ENCODE data around the gene ZNF611. TPM values are rescaled to one million over a fixed set of nuclear protein-coding genes. Genes with fewer than 3 reads are reported as not detected.
"Not testable (repeated sequence)": the region's sequence is repeated elsewhere in the genome, so short reads cannot be mapped to it uniquely, and the experiment has no call there.

The ZNF611 gene
- total RNA-seq, 1 donor from 2014 or later, result 23.2 TPM

DNA sequence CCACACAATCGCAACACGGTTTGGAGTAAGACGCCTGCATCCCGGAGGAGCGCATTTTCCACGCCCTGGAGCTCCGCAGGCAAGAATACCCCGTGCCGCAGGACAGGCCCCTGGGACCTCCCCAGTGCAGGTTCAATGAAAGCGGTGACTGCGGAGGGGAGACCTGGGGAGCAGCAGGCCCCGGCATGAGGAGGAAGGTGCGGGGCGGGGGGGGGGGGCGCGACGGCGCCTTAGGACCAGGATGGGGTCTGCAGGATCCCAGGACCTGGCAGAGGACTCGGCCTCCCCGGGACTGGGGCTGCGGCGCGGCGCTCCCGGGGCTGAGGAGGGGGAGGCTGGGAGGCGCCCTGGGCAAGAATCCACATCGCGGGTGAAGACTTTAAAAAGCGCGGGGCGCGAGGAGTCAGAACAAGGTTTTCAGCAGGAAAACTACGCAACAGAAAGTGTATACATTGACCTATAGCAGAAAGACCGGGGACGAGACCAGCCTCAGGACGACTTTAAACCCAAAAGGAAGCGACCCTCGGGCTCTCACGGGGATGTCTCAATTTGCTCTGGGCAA lies 432 bp downstream of the ZNF611 start:
- ATAC-seq (peak; percentile 21), DNase-seq (no peak)
- Histone ChIP-seq H3K27me3 (no peaks in the 10 kb centered on the region), H3K4me3 (peak overlapping the region; percentile 85), H3K4me1 (no peaks in the 10 kb centered on the region), H3K36me3 (no peaks in the 10 kb centered on the region), H3K9me3 (no peaks in the 10 kb centered on the region), H3K27ac (peak overlapping the region; percentile 95)
- TF ChIP-seq, protein P1, sequence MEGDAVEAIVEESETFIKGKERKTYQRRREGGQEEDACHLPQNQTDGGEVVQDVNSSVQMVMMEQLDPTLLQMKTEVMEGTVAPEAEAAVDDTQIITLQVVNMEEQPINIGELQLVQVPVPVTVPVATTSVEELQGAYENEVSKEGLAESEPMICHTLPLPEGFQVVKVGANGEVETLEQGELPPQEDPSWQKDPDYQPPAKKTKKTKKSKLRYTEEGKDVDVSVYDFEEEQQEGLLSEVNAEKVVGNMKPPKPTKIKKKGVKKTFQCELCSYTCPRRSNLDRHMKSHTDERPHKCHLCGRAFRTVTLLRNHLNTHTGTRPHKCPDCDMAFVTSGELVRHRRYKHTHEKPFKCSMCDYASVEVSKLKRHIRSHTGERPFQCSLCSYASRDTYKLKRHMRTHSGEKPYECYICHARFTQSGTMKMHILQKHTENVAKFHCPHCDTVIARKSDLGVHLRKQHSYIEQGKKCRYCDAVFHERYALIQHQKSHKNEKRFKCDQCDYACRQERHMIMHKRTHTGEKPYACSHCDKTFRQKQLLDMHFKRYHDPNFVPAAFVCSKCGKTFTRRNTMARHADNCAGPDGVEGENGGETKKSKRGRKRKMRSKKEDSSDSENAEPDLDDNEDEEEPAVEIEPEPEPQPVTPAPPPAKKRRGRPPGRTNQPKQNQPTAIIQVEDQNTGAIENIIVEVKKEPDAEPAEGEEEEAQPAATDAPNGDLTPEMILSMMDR (IDR thresholded peaks at IDR 0.05), result no peak
- intact Hi-C loops (cut with DNase I), result no loop called here

- H3K4me1 ChIP-seq; H3K4me3 ChIP-seq; H3K9me3 ChIP-seq; H3K27ac ChIP-seq; DNase-seq; intact Hi-C loops (cut with DNase I); ATAC-seq; H3K27me3 ChIP-seq: not testable (repeated sequence)
- H3K36me3 ChIP-seq, result peaks cover 22% of the 10 kb centered on the region
These were observed 8.8 kb downstream of the ZNF611 start for GRCh38 chr19:52726051-52726450.

GRCh38 chr19:52725528-52725961 lies 9.3 kb downstream of the ZNF611 start:
- H3K27ac ChIP-seq, result no peak overlapping the region
- no peak overlapping the region for H3K4me3 ChIP-seq
- peaks cover 22% of the 10 kb centered on the region for H3K36me3 ChIP-seq
- H3K27me3 ChIP-seq, result no peaks in the 10 kb centered on the region
- intact Hi-C loops (cut with DNase I), result no loop called here
- H3K4me1 ChIP-seq, result no peaks in the 10 kb centered on the region
- ATAC-seq (no peak), DNase-seq (no peak)
- TF ChIP-seq, protein P1 (IDR thresholded peaks at IDR 0.05), result no peak
- H3K9me3 ChIP-seq, result no peaks in the 10 kb centered on the region

DNA sequence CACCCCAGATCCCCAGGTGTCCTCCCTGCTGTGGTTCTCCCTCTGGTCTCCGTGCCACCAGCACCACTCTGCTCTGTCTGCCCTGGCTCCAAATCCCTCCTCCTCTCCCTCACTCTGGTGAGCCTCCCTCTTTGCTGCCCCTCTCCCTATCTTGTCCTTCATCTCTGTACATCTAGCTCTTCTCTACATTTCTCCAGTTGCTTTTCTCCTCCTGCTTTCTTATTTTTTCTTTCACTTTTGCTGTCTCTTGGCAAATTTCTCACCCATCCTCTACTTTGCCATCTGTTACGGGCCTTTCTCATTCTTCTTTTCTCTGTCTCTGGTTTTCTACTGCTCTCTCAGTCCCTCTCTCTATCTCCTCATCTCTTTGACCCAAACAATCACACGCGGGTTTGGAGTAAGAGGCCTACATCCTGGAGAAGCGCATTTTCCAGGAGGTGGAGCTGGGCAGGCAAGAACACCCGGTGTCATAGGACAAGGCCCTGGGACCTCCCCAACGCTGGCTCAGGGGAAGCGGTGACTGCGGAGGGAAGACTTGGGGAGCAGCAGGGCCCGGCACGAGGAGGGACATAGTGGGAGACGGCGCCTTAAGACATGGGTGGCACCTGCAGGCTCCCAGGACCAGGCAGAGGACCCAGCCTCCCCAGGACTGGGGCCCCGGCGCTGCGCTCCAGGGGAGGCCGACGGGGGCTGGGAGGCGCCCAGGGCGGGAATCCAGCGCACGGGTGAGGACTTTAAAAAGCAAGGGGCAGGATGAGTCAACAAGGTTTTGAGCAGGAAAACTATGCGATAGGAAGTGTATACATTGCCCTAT lies 9.9 kb downstream of the ZNF611 start:
- TF ChIP-seq, protein P1 (IDR thresholded peaks at IDR 0.05), result no peak
- no peaks in the 10 kb centered on the region for H3K9me3 ChIP-seq
- no peak for ATAC-seq
- no peaks in the 10 kb centered on the region for H3K27me3 ChIP-seq
- H3K27ac ChIP-seq, result no peak overlapping the region
- intact Hi-C loops (cut with DNase I), result no loop called here
- peaks cover 22% of the 10 kb centered on the region for H3K36me3 ChIP-seq
- H3K4me3 ChIP-seq, result no peak overlapping the region
- DNase-seq, result no peak
- H3K4me1 ChIP-seq, result no peaks in the 10 kb centered on the region

DNA sequence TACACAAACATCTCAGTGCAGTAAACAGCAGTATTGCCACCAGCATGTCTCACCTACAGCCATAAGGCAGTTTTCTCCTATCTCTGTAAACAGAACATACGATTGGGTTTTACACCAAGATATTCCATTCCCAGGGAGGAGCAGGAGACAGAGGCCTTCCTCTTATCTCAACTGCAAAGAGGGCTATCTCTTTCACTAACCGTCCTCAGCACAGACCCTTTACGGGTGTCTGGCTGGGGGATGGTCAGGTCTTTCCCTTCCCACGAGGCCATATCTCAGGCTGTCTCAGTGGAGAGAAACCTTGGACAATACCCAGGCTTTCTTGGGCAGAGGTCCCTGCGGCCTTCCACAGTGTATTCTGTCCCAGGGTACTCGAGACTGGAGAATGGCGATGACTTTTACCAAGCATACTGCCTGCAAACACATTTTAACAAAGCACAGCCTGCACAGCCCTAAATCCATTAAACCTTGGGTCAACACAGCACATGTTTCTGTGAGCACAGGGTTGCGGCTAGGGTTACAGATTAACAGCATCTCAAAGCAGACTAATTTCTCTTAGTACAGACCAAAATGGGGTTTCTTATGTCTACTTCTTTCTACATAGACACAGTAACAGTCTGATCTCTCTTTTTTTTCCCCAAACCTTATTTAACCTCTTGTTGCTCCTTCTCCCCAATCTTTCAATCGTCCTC lies 10.8 kb downstream of the ZNF611 start:
- H3K27ac ChIP-seq; intact Hi-C loops (cut with DNase I); H3K4me1 ChIP-seq; H3K27me3 ChIP-seq; ATAC-seq; DNase-seq; H3K9me3 ChIP-seq; H3K4me3 ChIP-seq: not testable (repeated sequence)
- H3K36me3 ChIP-seq, result peaks cover 22% of the 10 kb centered on the region

DNA sequence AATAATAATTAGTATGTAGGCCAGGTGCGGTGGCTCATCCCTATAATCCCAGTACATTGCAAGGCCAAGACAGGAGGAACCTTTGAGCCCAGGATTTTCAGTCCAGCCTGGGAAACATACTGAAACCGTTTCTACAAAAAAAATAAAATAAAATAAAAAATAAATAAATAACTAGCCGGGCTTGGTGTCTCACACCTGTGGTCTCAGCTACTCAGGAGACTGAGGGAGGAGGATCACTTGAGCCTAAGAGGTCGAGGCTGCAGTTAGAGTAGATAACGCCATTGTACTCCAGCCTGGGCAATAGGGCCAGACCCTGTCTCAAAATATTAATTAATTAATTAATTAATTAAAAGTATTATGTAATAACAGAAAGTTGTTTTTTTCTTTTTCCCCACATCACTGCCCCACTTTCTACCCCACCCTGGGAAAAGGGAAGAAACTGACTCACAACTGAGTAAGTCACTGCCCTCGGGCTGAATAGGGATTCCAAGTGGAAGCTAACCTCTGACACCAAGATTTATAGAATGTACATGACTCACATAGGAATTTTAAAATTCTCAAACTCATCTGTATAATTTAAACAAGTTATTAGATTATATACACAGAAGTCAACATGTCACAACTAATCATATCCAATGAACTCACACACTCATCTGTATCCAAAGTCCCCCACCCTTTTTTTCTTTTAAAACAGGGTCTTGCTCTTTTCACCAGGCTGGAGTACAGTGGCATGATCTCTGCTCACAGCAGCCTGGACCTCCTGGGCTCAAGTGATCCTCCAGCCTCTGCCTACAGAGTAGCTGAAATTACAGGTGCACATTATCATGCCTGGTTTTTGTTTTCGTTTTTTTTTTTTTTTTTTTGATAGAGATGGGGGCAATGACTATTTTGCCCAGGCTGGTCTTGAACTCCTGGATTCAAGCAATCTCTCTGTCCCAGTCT lies 12.5 kb downstream of the ZNF611 start:
- H3K9me3 ChIP-seq, result no peaks in the 10 kb centered on the region
- no peak overlapping the region for H3K27ac ChIP-seq
- no peaks in the 10 kb centered on the region for H3K27me3 ChIP-seq
- no peak for ATAC-seq
- no peaks in the 10 kb centered on the region for H3K4me1 ChIP-seq
- H3K36me3 ChIP-seq, result peaks cover 9% of the 10 kb centered on the region
- intact Hi-C loops (cut with DNase I), result no loop called here
- TF ChIP-seq, protein P1 (IDR thresholded peaks at IDR 0.05), result no peak
- DNase-seq, result no peak
- no peak overlapping the region for H3K4me3 ChIP-seq

GRCh38 chr19:52720541-52720940 lies 14.3 kb downstream of the ZNF611 start:
- intact Hi-C loops (cut with DNase I); DNase-seq; H3K27ac ChIP-seq; H3K27me3 ChIP-seq; H3K36me3 ChIP-seq; H3K9me3 ChIP-seq; ATAC-seq; H3K4me1 ChIP-seq; H3K4me3 ChIP-seq: not testable (repeated sequence)
